Measurements from ENCODE around the gene TMEM98.
"Not testable (repeated sequence)": the region's sequence is repeated elsewhere in the genome, so short reads cannot be mapped to it uniquely, and the experiment has no call there.

TMEM98 gene

DNA sequence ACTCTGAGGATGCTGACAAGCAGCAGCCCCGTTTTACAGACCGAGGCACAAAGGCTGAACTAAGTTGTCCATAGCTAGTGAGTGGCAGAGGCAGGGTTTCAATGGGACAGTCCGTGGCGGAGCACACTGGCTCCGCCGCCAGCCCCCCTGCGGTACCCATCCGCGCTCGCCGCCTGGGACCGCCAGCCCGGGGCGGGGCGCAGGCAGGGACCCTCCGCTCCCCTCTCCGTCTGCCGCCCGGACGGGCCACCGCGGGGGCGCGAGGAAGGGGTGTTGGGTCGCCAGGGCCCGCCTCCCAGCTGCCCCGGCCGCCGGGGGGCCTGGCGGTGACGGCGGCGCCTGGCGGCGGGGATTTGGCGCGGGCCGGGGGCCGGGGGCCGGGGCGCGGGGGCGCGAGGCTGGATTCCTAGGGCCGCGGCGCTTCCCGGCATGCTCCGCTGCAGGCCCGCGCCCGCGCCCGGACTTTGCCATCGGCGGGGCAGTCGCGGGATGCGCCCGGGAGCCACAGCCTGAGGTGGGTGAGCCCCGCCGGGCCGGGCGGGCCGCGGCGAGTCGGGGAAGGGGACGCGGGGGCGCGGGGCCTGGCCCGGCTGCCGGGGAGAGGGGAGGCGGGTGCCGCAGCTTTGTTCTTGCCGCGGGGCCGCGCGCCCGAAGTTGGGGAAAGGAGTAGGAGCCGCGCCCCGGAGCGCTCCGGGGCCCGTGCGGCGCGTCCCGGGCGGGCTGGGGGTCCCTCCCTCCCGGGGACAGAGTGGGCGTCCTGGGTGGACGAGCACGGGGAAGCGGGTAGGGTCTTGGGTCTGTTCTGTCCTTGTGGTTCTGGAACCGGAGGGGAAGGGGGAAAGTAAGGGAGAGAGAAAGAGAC, at the start of gene TMEM98:
TSS of gene TMEM98 (plus strand) at position 430 of the 862 bp plus-strand sequence. CDS start 3,376 bp downstream, outside the sequence.
- DNase-seq = peak in 2 of 3 experiments; percentile 64 to 73

DNA sequence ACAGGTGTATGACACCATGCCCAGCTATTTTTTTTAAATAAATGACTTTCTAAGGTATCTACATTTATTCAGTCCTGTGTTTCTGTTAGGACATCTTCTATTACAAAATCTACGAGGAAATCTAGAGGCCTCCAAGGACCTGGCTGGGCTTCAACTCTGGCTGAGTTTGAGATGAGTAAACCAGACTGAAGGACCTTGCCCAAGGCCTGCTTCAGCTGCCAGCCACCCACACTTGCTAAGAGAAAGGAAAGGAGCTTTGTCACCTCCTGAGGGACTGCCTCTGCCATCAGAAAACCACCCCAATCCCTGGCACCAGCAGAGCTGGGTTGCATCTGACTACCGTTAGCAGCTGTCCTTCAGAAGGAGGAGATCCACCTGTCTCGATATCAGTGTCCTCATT, 49.7 kb upstream of the TMEM98 start:
- no peak for DNase-seq

GRCh38 chr17:32879134-32879533, 48.8 kb upstream of the TMEM98 start:
- DNase-seq = no peak

- DNase-seq = peak in 1 of 3 experiments; percentile 33
Measured at GRCh38 chr17:32880671-32881453, 47.1 kb upstream of the TMEM98 start.

DNA sequence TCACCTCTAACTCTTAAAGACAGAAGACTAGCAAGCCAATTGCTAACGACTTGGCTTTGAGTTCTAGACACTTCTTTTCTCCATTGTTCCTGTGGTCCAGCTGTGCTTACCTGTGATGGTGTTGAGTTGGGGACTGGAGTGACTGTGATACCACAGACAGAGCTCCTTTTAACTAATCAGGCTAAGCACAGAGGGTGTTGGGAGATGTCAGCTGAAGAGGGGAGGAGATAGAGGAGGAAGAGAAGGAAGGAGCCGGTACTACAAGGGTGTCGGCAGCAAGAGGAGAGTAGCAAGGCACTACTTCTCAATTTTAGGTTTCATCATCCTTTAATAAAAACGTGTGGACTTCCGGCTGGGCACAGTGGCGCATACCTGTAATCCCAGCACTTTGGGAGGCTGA, 45.9 kb upstream of the TMEM98 start:
- no peak for DNase-seq

DNA sequence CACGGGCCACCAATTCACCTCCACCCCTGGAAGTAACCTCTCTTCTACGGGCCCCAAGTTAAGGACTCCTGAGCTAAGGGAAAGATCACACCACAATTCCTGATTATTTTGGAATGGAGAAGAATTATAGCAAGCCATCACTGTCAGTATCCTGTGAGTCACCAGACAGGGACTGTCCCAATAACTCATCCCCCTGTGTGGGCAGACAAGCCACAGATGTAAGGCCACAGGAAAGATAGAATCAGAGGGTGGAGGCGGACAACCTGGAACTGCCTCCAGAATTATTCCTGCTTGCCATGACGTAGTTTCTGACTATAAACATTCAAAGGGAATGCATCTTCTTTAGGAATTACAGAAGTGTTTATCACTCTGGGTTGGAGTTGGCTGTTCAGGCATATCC, 45.2 kb upstream of the TMEM98 start:
- no peak for DNase-seq

DNA sequence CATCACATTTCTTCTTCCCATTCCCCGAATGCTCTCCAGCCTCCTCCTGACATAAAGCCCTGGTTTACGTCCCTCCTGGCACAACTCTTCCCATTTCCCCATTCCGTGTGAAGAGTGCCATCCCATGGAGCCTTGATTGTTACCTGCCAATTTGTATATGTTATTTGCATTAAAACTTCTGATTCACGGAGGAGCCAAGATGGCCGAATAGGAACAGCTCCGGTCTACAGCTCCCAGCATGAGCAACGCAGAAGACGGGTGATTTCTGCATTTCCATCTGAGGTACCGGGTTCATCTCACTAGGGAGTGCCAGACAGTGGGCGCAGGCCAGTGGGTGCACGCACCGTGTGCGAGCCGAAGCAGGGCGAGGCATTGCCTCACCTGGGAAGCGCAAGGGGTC, 41.0 kb upstream of the TMEM98 start:
- DNase-seq = peak; percentile 8 to 53 (median 10)

DNA sequence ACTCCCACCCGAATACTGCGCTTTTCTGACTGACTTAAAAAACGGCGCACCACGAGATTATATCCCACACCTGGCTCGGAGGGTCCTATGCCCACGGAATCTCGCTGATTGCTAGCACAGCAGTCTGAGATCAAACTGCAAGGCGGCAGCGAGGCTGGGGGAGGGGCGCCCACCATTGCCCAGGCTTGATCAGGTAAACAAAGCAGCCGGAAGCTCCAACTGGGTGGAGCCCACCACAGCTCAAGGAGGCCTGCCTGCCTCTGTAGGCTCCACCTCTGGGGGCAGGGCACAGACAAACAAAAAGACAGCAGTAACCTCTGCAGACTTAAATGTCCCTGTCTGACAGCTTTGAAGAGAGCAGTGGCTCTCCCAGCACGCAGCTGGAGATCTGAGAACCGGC, 40.5 kb upstream of the TMEM98 start:
- not testable (repeated sequence) for DNase-seq

DNA sequence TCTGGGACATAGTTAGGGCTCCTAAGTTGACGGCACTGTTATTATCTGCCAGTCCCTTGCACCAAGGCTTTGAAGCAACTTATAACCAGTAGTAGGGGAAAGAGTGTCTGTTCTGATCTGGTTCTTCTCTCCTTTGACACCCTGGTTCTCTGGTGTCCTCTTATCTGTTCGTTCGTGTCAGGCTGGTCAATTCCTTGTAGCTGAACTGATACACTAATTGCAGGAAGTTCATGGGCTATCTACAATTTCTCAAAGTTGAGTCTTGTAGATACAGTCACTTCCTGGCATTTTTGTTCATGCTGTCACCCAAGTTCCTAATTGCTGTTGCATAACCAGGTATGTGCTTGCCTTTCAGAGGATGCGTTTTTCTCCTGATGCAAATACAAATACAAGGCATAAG, 33.7 kb upstream of the TMEM98 start:
- DNase-seq = no peak

GRCh38 chr17:32896647-32897258, 31.2 kb upstream of the TMEM98 start:
- no peak for DNase-seq

- no peak for DNase-seq
Measured at GRCh38 chr17:32899236-32900013, 28.5 kb upstream of the TMEM98 start.

GRCh38 chr17:32901743-32902142, 26.2 kb upstream of the TMEM98 start:
- no peak for DNase-seq

DNA sequence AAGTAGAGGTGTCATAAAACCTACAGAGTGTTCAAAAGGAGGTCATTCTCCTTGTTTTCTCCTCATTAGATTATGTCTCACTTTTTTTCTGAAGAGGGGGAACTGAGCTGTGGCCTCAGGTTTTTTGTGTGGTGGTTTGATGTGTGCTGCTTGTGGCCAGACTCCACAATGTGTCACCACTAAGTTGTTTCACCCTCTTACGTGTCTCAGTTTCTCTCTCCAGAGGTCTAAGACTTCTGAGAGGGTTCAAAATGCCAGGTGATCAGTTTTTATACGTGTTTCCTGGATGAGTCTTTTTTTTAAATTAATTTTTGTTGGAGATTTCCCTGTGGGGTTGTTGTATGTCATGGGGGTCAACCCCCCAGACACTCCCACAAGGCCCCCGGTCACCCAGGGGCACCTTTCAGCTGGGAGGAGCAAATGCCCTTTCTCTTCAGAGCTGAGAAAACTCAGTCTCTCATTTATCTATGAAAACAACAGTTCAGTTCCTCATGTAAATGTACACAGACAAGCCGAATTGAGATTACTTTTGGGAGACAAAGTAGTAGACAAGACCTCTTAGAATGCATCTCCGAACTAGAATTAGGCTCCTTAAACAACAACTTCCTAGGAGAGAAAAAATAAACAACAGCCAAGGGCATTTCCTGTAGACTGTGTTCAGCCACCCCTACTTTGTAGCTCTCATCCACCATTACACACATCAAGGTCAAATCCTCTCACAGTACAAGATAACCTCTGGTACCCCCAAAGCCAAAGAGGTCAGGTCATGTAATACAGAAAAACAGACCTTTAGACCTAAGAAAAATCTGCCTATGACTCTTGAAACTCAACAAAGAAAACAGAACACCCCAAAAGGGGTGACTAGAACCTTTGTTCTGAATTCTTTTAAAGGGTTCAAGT, 23.9 kb upstream of the TMEM98 start:
- no peak for DNase-seq

GRCh38 chr17:32904891-32905290, 23.1 kb upstream of the TMEM98 start:
- DNase-seq = no peak

GRCh38 chr17:32907583-32907982, 20.4 kb upstream of the TMEM98 start:
- DNase-seq = no peak

- peak; percentile 59 to 83 (median 68) for DNase-seq
Measured at GRCh38 chr17:32909787-32910369, 18.1 kb upstream of the TMEM98 start.

DNA sequence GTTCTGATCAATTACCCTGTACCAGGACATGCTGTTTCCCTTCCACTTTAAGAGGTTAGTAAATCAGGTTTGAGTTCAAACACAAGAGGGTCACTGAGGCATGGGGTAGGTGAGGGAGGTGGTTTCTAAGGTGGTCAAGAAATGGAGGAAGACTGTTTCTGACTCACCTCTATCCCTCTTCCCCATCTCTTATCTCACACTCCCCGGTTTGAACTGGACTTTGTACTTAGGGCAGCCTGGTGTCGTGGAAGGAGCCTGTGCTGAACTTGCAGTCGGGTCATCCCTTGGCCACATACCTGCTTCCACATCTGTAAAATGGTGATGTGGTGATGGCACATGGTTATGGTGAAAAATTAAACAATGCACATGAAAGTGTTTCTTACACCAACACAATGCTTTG, 17.2 kb upstream of the TMEM98 start:
- no peak for DNase-seq

- peak in 2 of 3 experiments; percentile 18 to 78 for DNase-seq
Measured at GRCh38 chr17:32912218-32912897, 15.6 kb upstream of the TMEM98 start.

GRCh38 chr17:32913593-32913992, 14.4 kb upstream of the TMEM98 start:
- no peak for DNase-seq

DNA sequence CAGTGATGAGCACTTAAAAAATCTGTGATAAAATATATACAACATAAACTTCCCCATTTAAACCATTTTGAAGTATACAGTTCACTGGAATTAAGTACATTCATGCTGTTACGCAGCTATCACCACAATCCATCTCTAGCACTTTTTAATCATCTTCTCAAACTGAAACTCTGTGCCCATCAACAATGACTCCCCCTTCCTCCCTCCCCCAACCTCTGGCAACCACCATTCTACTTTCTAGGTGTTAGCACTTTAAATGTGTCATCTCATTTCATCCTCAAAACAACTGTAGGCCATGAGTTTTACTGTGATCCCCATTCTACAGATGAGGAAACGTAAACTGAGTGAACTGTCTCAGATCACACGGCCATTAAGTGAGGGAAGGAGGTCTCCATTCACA, 13.8 kb upstream of the TMEM98 start:
- DNase-seq = no peak

- no peak for DNase-seq
Measured at GRCh38 chr17:32915245-32915644, 12.7 kb upstream of the TMEM98 start.

Measured in NCI-H1417 (cell line).